AML-193 (cell line): ENCODE results near the gene RAI14.

ENCODE experiments used
- DNase-seq, 2 experiments: peaks; one replicate each; lab custom pipeline; 2025; lab: John Stamatoyannopoulos, UW

The RAI14 gene

DNA sequence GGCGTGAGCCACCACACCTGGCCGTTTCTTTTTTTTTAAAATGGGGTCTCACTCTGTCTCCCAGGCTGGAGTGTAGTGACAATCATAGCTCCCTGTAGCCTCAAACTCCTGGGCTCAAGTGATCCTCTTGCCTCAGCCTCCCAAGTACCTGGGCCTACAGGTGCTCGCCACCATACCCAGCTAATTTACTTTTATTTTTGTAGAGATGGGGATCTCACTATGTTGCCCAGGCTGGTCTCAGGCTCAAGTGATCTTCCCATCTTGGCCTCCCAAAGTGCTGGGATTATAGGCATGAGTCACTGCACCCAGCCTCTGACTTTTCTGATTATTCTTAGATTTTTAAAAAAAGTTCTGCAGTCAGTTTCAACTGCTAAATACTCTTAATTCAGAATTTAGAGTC is 21.3 kb downstream of the RAI14 start:
- DNase-seq: no peak

DNA sequence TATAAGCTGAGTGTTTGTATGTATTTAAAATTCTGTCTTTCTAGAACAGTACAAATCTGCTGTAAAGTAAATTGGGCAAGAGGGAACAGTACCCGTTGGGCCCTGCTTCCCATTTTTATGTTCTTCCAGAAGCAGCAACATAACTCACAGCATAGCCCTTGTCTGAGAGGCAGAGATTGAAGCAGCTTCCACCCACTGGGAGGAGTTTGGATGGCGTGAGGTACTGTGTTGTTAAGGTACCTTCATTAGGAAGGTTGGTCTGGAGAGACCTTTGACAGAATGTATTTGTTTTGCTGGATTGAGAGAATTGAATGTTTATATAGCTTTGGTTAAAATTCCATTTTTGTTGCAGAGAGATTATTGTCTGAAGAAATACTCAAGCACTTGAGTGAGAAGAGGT is 24.8 kb downstream of the RAI14 start:
- DNase-seq: no peak

- no peak for DNase-seq
These were observed 26.9 kb downstream of the RAI14 start for GRCh38 chr5:34682926-34683623.

GRCh38 chr5:34684281-34684979 is 28.3 kb downstream of the RAI14 start:
- DNase-seq: no peak

- DNase-seq: no peak
These were observed 28.8 kb downstream of the RAI14 start for GRCh38 chr5:34684980-34685352.

- no peak for DNase-seq
These were observed 29.5 kb downstream of the RAI14 start for GRCh38 chr5:34685485-34686165.

GRCh38 chr5:34686762-34687268 is 30.7 kb downstream of the RAI14 start:
- no peak for DNase-seq

GRCh38 chr5:34687269-34688011 is 31.3 kb downstream of the RAI14 start:
- DNase-seq: no peak

DNA sequence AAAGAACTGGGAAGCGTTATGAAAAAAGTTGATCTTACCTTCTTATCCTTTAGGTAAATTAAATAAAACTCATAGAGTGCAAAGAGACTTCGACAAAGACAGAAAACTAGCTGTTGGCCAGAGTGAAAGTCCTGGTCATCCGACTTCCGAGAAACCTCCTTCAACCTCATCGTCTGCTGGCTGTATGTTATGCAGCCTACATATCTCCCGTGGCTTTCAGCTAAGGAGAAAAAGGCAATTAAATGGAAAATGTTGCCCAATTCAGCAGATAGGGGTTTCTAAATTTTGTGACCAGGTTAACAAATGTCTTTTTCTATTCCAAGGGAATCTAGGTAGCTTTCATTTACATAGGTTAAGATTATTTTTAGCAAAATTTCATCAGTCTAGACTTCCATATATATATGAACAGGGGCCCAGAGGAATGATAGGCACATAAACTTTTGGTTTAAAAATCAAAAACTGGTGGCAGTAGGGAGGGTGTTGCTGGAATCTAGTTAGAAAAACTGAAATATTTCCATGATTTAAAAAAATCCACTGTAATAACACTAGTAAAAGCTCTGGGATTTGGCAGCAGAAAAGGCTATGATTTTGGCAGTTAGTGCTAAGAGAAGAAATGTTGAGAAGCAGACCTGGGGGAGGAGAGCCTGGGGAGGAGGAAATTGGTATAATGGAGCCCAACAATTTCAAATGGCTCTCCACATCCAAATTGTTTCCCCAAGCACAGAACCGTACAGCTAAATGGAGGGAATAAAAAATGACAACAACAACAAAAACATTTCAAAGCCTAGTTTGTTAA is 32.1 kb downstream of the RAI14 start:
- no peak for DNase-seq

GRCh38 chr5:34690301-34690700 is 34.2 kb downstream of the RAI14 start:
- DNase-seq: no peak

DNA sequence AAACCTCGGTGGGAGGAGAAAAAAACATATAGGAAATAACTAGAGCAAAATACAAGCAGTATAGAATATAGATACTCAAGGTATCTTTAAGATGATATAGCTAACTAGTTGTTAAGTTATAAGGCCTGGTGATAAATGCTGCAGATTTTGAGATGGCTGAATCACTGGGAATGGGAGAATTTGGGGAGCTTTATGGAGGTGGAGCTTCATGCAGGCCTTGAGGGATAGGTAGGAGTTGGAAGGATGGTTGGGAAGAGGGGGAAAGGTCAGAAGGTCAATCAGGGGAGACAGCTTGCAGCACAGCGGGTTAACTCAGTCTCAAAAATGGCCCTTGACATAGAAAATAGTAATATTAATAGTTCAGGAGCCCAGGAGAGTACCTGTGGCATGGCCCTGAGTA is 34.8 kb downstream of the RAI14 start:
- DNase-seq: no peak

DNA sequence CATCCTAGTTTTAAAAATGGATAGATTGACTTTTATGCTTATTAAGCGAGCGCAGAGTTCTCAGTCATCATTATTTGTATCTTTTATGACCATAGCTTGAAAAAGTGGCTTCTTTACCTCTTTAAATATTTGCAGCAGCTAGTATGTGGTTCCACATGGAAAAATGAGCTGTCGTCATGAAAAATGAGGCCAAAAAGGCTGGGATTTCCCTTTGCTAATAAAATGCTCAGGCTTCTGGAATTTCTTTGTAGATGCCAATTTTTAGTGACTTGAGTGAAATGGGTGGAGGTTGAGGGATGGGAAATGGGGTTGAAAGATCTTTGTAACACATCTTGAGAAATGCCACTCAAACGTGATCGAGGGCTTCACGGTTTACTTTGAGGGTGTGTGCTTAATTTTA is 35.2 kb downstream of the RAI14 start:
- DNase-seq: no peak

- DNase-seq: no peak
These were observed 36.7 kb downstream of the RAI14 start for GRCh38 chr5:34692786-34693185.

GRCh38 chr5:34694012-34694411 is 37.9 kb downstream of the RAI14 start:
- no peak for DNase-seq

GRCh38 chr5:34694685-34695084 is 38.6 kb downstream of the RAI14 start:
- no peak for DNase-seq

- DNase-seq: no peak
These were observed 39.3 kb downstream of the RAI14 start for GRCh38 chr5:34695275-34696027.

GRCh38 chr5:34697308-34698108 is 41.4 kb downstream of the RAI14 start:
- DNase-seq: no peak

GRCh38 chr5:34698109-34698419 is 41.9 kb downstream of the RAI14 start:
- DNase-seq: no peak

- DNase-seq: no peak
These were observed 42.6 kb downstream of the RAI14 start for GRCh38 chr5:34698754-34699153.
